ENCODE measurements around the gene PCDHGB3.
"Not testable (repeated sequence)": the region's sequence is repeated elsewhere in the genome, so short reads cannot be mapped to it uniquely, and the experiment has no call there.

GRCh38 chr5:141415275-141415618, 45.2 kb downstream of the PCDHGB3 start:
- TF ChIP-seq CTCF, POLR2A (IDR thresholded peaks at IDR 0.05): not testable (repeated sequence)

Measured in lower leg skin (tissue), 3 donors.